SU-DHL-6 (cell line): Measurements from ENCODE around the gene BRSK2.
"Not testable (repeated sequence)": the region's sequence is repeated elsewhere in the genome, so short reads cannot be mapped to it uniquely, and the experiment has no call there.

ENCODE experiments used
- EZH2phosphoT487 ChIP-seq: fragments of 200-600 bp; sonication (generic), shearing (Covaris generic); conservative IDR thresholded peaks from 2 replicates; pipeline ENCODE4 v1.6.1; 2018; ENCODE audit warnings: mild to moderate bottlenecking, antibody characterized with exemption, low read length, moderate library complexity, mixed read lengths
- TF ChIP-seq, protein P1 (sequence below): fragments of 200-600 bp; sonication (generic); IDR thresholded peaks from one replicate; pipeline ENCODE4 v1.5.1; 2017; ENCODE audit warnings: antibody characterized with exemption, mild to moderate bottlenecking, low read length, moderate library complexity; ENCODE audit not compliant: insufficient read depth, poor library complexity, severe bottlenecking

DNA sequence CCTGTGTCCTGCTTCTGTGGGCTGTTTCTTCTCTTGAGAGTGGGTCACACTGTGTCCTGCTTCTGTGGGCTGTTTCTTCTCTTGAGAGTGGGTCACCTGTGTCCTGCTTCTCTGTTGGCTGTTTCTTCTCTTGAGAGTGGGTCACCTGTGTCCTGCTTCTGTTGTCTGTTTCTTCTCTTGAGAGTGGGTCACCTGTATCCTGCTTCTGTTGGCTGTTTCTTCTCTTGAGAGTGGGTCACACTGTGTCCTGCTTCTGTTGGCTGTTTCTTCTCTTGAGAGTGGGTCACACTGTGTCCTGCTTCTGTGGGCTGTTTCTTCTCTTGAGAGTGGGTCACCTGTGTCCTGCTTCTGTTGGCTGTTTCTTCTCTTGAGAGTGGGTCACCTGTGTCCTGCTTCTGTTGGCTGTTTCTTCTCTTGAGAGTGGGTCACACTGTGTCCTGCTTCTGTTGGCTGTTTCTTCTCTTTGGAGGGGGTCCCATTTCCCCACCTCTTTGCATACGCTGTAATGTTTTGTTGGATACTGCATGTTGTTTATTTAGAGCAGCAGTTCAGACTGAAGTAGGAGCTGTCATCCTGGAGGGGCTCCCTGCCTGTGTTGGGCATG is 28.6 kb downstream of the BRSK2 start:
- TF ChIP-seq EZH2phosphoT487 = not testable (repeated sequence)
- TF ChIP-seq, protein P1, sequence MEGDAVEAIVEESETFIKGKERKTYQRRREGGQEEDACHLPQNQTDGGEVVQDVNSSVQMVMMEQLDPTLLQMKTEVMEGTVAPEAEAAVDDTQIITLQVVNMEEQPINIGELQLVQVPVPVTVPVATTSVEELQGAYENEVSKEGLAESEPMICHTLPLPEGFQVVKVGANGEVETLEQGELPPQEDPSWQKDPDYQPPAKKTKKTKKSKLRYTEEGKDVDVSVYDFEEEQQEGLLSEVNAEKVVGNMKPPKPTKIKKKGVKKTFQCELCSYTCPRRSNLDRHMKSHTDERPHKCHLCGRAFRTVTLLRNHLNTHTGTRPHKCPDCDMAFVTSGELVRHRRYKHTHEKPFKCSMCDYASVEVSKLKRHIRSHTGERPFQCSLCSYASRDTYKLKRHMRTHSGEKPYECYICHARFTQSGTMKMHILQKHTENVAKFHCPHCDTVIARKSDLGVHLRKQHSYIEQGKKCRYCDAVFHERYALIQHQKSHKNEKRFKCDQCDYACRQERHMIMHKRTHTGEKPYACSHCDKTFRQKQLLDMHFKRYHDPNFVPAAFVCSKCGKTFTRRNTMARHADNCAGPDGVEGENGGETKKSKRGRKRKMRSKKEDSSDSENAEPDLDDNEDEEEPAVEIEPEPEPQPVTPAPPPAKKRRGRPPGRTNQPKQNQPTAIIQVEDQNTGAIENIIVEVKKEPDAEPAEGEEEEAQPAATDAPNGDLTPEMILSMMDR = not testable (repeated sequence)
